NCI-H1092 (cell line): ENCODE results near the gene SLC27A6.
"Not testable (repeated sequence)": the region's sequence is repeated elsewhere in the genome, so short reads cannot be mapped to it uniquely, and the experiment has no call there.

Source experiments
- DNase-seq: peaks from one replicate; lab custom pipeline; 2025; lab: John Stamatoyannopoulos, UW

The SLC27A6 gene

GRCh38 chr5:129002527-129002842, 37.2 kb downstream of the SLC27A6 start:
- DNase-seq = no peak

- DNase-seq = no peak
Measured at GRCh38 chr5:129003232-129003631, 37.9 kb downstream of the SLC27A6 start.

- no peak for DNase-seq
Measured at GRCh38 chr5:129014185-129014584, 48.9 kb downstream of the SLC27A6 start.

- no peak for DNase-seq
Measured at GRCh38 chr5:129018837-129019236, 53.5 kb downstream of the SLC27A6 start.

GRCh38 chr5:129019401-129019908, 54.2 kb downstream of the SLC27A6 start:
- no peak for DNase-seq

GRCh38 chr5:129020683-129021082, 55.4 kb downstream of the SLC27A6 start:
- no peak for DNase-seq

- DNase-seq = no peak
Measured at GRCh38 chr5:129021744-129022143, 56.5 kb downstream of the SLC27A6 start.

GRCh38 chr5:129022599-129022998, 57.3 kb downstream of the SLC27A6 start:
- DNase-seq = no peak

GRCh38 chr5:129027260-129027659, 62.0 kb downstream of the SLC27A6 start:
- no peak for DNase-seq

- DNase-seq = no peak
Measured at GRCh38 chr5:129031886-129032683, 66.8 kb downstream of the SLC27A6 start.

GRCh38 chr5:129036257-129036656, 71.0 kb downstream of the SLC27A6 start:
- DNase-seq = not testable (repeated sequence)

- no peak for DNase-seq
Measured at GRCh38 chr5:129041196-129041881, 76.1 kb downstream of the SLC27A6 start.

- DNase-seq = no peak
Measured at GRCh38 chr5:129042306-129042705, 77.0 kb downstream of the SLC27A6 start.

GRCh38 chr5:129043894-129044293, 78.6 kb downstream of the SLC27A6 start:
- no peak for DNase-seq

- DNase-seq = no peak
Measured at GRCh38 chr5:129046151-129046550, 80.9 kb downstream of the SLC27A6 start.

- DNase-seq = no peak
Measured at GRCh38 chr5:129048509-129048908, 83.2 kb downstream of the SLC27A6 start.

- DNase-seq = no peak
Measured at GRCh38 chr5:129049126-129049799, 84.0 kb downstream of the SLC27A6 start.

- no peak for DNase-seq
Measured at GRCh38 chr5:129051283-129051682, 86.0 kb downstream of the SLC27A6 start.

- no peak for DNase-seq
Measured at GRCh38 chr5:129053438-129053837, 88.2 kb downstream of the SLC27A6 start.

GRCh38 chr5:129057329-129057728, 92.0 kb downstream of the SLC27A6 start:
- no peak for DNase-seq

GRCh38 chr5:129061849-129062248, 96.6 kb downstream of the SLC27A6 start:
- no peak for DNase-seq

- peak; percentile 8 for DNase-seq
Measured at GRCh38 chr5:129063483-129064113, 98.3 kb downstream of the SLC27A6 start.
